ENCODE measurements around the gene SWI5. TPM values are rescaled to one million over a fixed set of nuclear protein-coding genes. Genes with fewer than 3 reads are reported as not detected.

The SWI5 gene
- total RNA-seq, 1 donor from 2014 or later = 25.3 TPM

GRCh38 chr9:128282500-128282899 lies 6.4 kb downstream of the SWI5 start:
- no peak for DNase-seq (ENCODE audit: low read depth)
- no peak overlapping the region for H3K4me3 ChIP-seq (ENCODE audit: low read depth, low read length)
- TF ChIP-seq CTCF (conservative IDR thresholded peaks at IDR 0.05; ENCODE audit: low read depth, low read length) = no peak

GRCh38 chr9:128285033-128285784 lies 9.1 kb downstream of the SWI5 start:
- TF ChIP-seq CTCF (conservative IDR thresholded peaks at IDR 0.05; ENCODE audit: low read depth, low read length) = no peak
- DNase-seq (ENCODE audit: low read depth) = no peak
- no peak overlapping the region for H3K4me3 ChIP-seq (ENCODE audit: low read depth, low read length)

- H3K4me3 ChIP-seq (ENCODE audit: low read depth, low read length) = no peak overlapping the region
- no peak for DNase-seq (ENCODE audit: low read depth)
- no peak for TF ChIP-seq CTCF (conservative IDR thresholded peaks at IDR 0.05; ENCODE audit: low read depth, low read length)
These were observed 10.4 kb downstream of the SWI5 start for GRCh38 chr9:128286440-128286839.

- TF ChIP-seq CTCF (conservative IDR thresholded peaks at IDR 0.05; ENCODE audit: low read depth, low read length) = no peak
- DNase-seq (ENCODE audit: low read depth) = no peak
- H3K4me3 ChIP-seq (ENCODE audit: low read depth, low read length) = no peak overlapping the region
These were observed 12.4 kb downstream of the SWI5 start for GRCh38 chr9:128288273-128289004.

GRCh38 chr9:128292009-128292408 lies 15.9 kb downstream of the SWI5 start:
- no peak overlapping the region for H3K4me3 ChIP-seq (ENCODE audit: low read depth, low read length)
- no peak for TF ChIP-seq CTCF (conservative IDR thresholded peaks at IDR 0.05; ENCODE audit: low read depth, low read length)
- no peak for DNase-seq (ENCODE audit: low read depth)

- no peak for DNase-seq (ENCODE audit: low read depth)
- no peak overlapping the region for H3K4me3 ChIP-seq (ENCODE audit: low read depth, low read length)
- TF ChIP-seq CTCF (conservative IDR thresholded peaks at IDR 0.05; ENCODE audit: low read depth, low read length) = no peak
These were observed 17.0 kb downstream of the SWI5 start for GRCh38 chr9:128293091-128293490.

Data from epithelial cell of proximal tubule (primary cell).